ENCODE results near the gene ERO1A. TPM values are rescaled to one million over a fixed set of nuclear protein-coding genes. Genes with fewer than 3 reads are reported as not detected.

The ERO1A gene
- total and polyA plus RNA-seq, 2 donors (not counting 1 experiment from before 2014, with no cell fraction given) = 34.5 to 64.9 TPM

DNA sequence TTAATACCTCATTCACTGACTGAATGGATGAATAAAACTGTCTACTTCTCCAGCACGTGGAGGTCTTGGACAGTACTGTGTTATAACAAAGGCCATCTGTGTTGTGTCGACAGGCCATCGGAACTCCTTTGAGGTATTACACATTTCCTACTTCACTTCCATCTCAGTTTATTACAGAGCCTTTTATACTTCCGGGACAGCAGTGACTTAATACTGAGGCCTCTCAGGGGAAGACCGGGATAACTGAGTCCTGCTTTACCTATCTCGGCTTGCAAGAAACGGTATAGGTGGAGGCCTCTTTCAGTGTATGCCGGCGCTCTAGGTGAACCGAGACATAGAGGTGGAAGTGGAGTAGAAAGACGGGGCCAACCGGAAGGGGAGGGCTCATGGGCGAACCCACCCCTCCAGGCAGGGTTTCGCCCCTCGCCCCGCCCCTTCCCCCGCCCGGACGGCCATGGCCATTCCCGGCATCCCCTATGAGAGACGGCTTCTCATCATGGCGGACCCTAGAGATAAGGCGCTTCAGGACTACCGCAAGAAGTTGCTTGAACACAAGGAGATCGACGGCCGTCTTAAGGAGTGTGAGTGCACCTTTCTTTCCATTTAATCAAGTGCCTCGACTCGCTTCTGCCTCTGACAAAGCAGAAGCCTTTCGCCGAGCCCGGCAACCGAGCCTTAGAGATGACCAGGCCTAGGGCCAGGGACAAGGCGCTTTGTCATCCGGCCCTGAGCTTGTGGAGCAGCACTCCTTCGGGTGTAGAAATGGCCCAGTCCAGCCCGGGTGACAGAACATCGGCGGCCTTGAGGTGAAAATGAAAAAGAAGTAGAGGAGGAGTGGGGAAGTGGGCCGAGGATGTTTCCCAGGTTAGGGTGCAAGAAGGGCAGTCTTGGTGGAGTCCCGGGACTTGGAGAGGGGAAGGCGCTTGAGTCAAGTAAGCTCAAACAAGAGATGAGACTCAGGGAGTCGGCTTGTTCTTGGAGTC, 11.7 kb upstream of the ERO1A start, which contains the start of gene PSMC6:
PSMC6 (plus strand) TSS at position 477 of the 983 bp plus-strand sequence; CDS start at position 497, 20 bp downstream.
- H3K27me3 ChIP-seq (ENCODE audit: control insufficient read depth, insufficient read depth, low read length) = no peaks in the 10 kb centered on the region
- H3K9me3 ChIP-seq (ENCODE audit: control insufficient read depth, insufficient read depth, low read depth, low read length) = no peaks in the 10 kb centered on the region
- H3K4me1 ChIP-seq (ENCODE audit: control insufficient read depth, extremely low read depth, insufficient read depth, low read length) = peaks cover 6% of the 10 kb centered on the region
- peak; percentile 85 to 86 for DNase-seq (ENCODE audit: low read depth in 2 of 2)
- peak within 1 kb of the TSS; percentile 79 for H3K9ac ChIP-seq (ENCODE audit: insufficient read depth, low read length)
- no peaks in the 10 kb centered on the region for H4K20me1 ChIP-seq (ENCODE audit: control insufficient read depth, extremely low read depth, insufficient read depth, low read length)
- peak within 1 kb of the TSS; percentile 97 for H2AFZ ChIP-seq (ENCODE audit: low read length)
- H3K79me2 ChIP-seq (ENCODE audit: control insufficient read depth, insufficient read depth, low read length) = peaks cover 23% of the 10 kb centered on the region
- peak within 1 kb of the TSS; percentile 92 for H3K27ac ChIP-seq (ENCODE audit: insufficient read depth, low read length)
- peaks cover 3% of the 10 kb centered on the region for H3K36me3 ChIP-seq (ENCODE audit: control insufficient read depth, insufficient read depth, low read length)
- peak within 1 kb of the TSS; percentile 94 for H3K4me2 ChIP-seq (ENCODE audit: extremely low read depth, insufficient read depth, low read length)
- H3K4me3 ChIP-seq (replicated peaks in 1 of 4; ENCODE audit: control extremely low read depth in 1 of 4, insufficient read depth in 1 of 4, low read depth in 3 of 4, low read length in 4 of 4) = peak within 1 kb of the TSS; percentile 82 to 99 (median 92)
- TF ChIP-seq, protein P1, sequence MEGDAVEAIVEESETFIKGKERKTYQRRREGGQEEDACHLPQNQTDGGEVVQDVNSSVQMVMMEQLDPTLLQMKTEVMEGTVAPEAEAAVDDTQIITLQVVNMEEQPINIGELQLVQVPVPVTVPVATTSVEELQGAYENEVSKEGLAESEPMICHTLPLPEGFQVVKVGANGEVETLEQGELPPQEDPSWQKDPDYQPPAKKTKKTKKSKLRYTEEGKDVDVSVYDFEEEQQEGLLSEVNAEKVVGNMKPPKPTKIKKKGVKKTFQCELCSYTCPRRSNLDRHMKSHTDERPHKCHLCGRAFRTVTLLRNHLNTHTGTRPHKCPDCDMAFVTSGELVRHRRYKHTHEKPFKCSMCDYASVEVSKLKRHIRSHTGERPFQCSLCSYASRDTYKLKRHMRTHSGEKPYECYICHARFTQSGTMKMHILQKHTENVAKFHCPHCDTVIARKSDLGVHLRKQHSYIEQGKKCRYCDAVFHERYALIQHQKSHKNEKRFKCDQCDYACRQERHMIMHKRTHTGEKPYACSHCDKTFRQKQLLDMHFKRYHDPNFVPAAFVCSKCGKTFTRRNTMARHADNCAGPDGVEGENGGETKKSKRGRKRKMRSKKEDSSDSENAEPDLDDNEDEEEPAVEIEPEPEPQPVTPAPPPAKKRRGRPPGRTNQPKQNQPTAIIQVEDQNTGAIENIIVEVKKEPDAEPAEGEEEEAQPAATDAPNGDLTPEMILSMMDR (conservative IDR thresholded peaks at IDR 0.05 in 1 of 2, IDR thresholded peaks at IDR 0.05 in 1 of 2; ENCODE audit: low read depth in 1 of 2, low read length in 2 of 2) = no peak
- no peak for TF ChIP-seq EZH2 (IDR thresholded peaks at IDR 0.05; ENCODE audit: low read length, missing control alignments)

DNA sequence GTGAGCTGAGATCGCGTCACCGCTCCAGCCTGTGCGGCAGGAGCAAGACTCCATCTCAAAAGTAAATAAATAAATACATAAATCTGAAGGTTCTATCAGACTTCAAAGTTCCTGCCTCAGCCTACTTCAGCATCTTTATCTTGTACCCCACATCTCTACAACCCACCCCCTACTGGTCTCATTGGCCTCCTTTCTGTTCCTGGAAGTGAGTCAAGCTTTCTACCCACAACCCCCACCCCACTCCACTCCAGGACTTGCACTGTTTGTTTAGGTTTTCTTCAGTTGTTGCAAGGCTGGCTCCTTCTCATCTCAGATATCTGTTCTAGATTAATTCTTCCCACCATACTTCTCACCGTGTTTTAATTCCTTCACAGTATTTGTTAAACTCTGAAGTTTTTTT, 10.9 kb upstream of the ERO1A start:
- H3K4me1 ChIP-seq (ENCODE audit: control insufficient read depth, extremely low read depth, insufficient read depth, low read length) = peaks cover 6% of the 10 kb centered on the region
- H4K20me1 ChIP-seq (ENCODE audit: control insufficient read depth, extremely low read depth, insufficient read depth, low read length) = no peaks in the 10 kb centered on the region
- H3K4me2 ChIP-seq (ENCODE audit: extremely low read depth, insufficient read depth, low read length) = peak overlapping the region; percentile 83
- peak; percentile 14 to 23 for DNase-seq (ENCODE audit: low read depth in 2 of 2)
- no peaks in the 10 kb centered on the region for H3K27me3 ChIP-seq (ENCODE audit: control insufficient read depth, insufficient read depth, low read length)
- H3K27ac ChIP-seq (ENCODE audit: insufficient read depth, low read length) = no peak overlapping the region
- H2AFZ ChIP-seq (ENCODE audit: low read length) = peak overlapping the region; percentile 97
- H3K9ac ChIP-seq (ENCODE audit: insufficient read depth, low read length) = no peak overlapping the region
- H3K4me3 ChIP-seq (replicated peaks in 1 of 4; ENCODE audit: control extremely low read depth in 1 of 4, insufficient read depth in 1 of 4, low read depth in 3 of 4, low read length in 4 of 4) = peak overlapping the region; percentile 82 to 99 (median 92)
- H3K36me3 ChIP-seq (ENCODE audit: control insufficient read depth, insufficient read depth, low read length) = peaks cover 3% of the 10 kb centered on the region
- TF ChIP-seq, protein P1 (conservative IDR thresholded peaks at IDR 0.05 in 1 of 2, IDR thresholded peaks at IDR 0.05 in 1 of 2; ENCODE audit: low read depth in 1 of 2, low read length in 2 of 2) = no peak
- TF ChIP-seq EZH2 (IDR thresholded peaks at IDR 0.05; ENCODE audit: low read length, missing control alignments) = no peak
- no peaks in the 10 kb centered on the region for H3K9me3 ChIP-seq (ENCODE audit: control insufficient read depth, insufficient read depth, low read depth, low read length)
- H3K79me2 ChIP-seq (ENCODE audit: control insufficient read depth, insufficient read depth, low read length) = peaks cover 23% of the 10 kb centered on the region

DNA sequence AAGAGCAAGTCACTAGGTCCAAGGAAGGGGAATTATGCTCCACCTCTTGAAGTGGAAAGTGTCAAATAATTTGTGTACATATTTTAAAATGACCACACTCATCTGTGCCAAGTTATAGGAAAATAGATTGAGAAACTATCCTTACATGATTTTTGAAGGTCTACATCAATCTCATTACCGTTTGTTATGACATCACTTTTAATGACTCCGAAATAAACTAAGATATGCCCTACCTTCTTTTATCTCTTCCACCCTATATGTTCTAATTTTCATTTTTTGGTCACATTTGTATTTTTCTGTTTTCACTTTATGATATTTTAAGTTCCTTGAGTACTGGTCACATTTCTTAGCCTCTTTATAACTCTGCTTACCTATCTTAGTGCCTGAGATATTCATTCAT, 8.3 kb upstream of the ERO1A start:
- Histone ChIP-seq H3K4me3 (replicated peaks in 1 of 4; ENCODE audit: control extremely low read depth in 1 of 4, insufficient read depth in 1 of 4, low read depth in 3 of 4, low read length in 4 of 4) (no peak overlapping the region), H3K79me2 (ENCODE audit: control insufficient read depth, insufficient read depth, low read length) (peaks cover 16% of the 10 kb centered on the region), H3K27me3 (ENCODE audit: control insufficient read depth, insufficient read depth, low read length) (no peaks in the 10 kb centered on the region), H3K9ac (ENCODE audit: insufficient read depth, low read length) (no peak overlapping the region), H2AFZ (ENCODE audit: low read length) (no peak overlapping the region), H3K9me3 (ENCODE audit: control insufficient read depth, insufficient read depth, low read depth, low read length) (no peaks in the 10 kb centered on the region), H3K36me3 (ENCODE audit: control insufficient read depth, insufficient read depth, low read length) (no peaks in the 10 kb centered on the region), H3K4me2 (ENCODE audit: extremely low read depth, insufficient read depth, low read length) (peak overlapping the region; percentile 11), H4K20me1 (ENCODE audit: control insufficient read depth, extremely low read depth, insufficient read depth, low read length) (no peaks in the 10 kb centered on the region), H3K27ac (ENCODE audit: insufficient read depth, low read length) (peak overlapping the region; percentile 50), H3K4me1 (ENCODE audit: control insufficient read depth, extremely low read depth, insufficient read depth, low read length) (peaks cover 4% of the 10 kb centered on the region)
- DNase-seq (ENCODE audit: low read depth in 2 of 2) = no peak
- TF ChIP-seq EZH2 (IDR thresholded peaks at IDR 0.05; ENCODE audit: low read length, missing control alignments) = no peak
- TF ChIP-seq, protein P1 (conservative IDR thresholded peaks at IDR 0.05 in 1 of 2, IDR thresholded peaks at IDR 0.05 in 1 of 2; ENCODE audit: low read depth in 1 of 2, low read length in 2 of 2) = no peak
